HG03025 (cell line): ENCODE measurements around the gene GPSM1.
"Not testable (repeated sequence)": the region's sequence is repeated elsewhere in the genome, so short reads cannot be mapped to it uniquely, and the experiment has no call there.

ENCODE experiments used
- ATAC-seq: cut with Tn5 transposase; IDR thresholded peaks from one replicate; pipeline ENCODE4 v1.9.1; 2021; ENCODE audit warnings: mild to moderate bottlenecking, moderate library complexity; ENCODE audit not compliant: unreplicated experiment, low FRiP score

Gene GPSM1

GRCh38 chr9:136341769-136342168, 14.4 kb downstream of the GPSM1 start:
- ATAC-seq: no peak

GRCh38 chr9:136342181-136343120, 15.1 kb downstream of the GPSM1 start:
- ATAC-seq: no peak

- ATAC-seq: no peak
Measured at GRCh38 chr9:136343121-136343883, 16.0 kb downstream of the GPSM1 start.

- ATAC-seq: no peak
Measured at GRCh38 chr9:136343884-136344269, 16.5 kb downstream of the GPSM1 start.

GRCh38 chr9:136344544-136345280, 17.4 kb downstream of the GPSM1 start:
- no peak for ATAC-seq

GRCh38 chr9:136345281-136346156, 18.2 kb downstream of the GPSM1 start:
- no peak for ATAC-seq

- no peak for ATAC-seq
Measured at GRCh38 chr9:136346157-136346481, 18.8 kb downstream of the GPSM1 start.

- no peak for ATAC-seq
Measured at GRCh38 chr9:136346927-136347465, 19.7 kb downstream of the GPSM1 start.

- ATAC-seq: no peak
Measured at GRCh38 chr9:136347472-136348256, 20.3 kb downstream of the GPSM1 start.

- ATAC-seq: no peak
Measured at GRCh38 chr9:136348691-136349090, 21.4 kb downstream of the GPSM1 start.

- no peak for ATAC-seq
Measured at GRCh38 chr9:136349546-136349945, 22.2 kb downstream of the GPSM1 start.

GRCh38 chr9:136351252-136351800, 24.0 kb downstream of the GPSM1 start:
- no peak for ATAC-seq

GRCh38 chr9:136351868-136352267, 24.5 kb downstream of the GPSM1 start:
- not testable (repeated sequence) for ATAC-seq

GRCh38 chr9:136352682-136353081, 25.3 kb downstream of the GPSM1 start:
- ATAC-seq: no peak

- ATAC-seq: no peak
Measured at GRCh38 chr9:136353088-136353487, 25.7 kb downstream of the GPSM1 start.

- ATAC-seq: no peak
Measured at GRCh38 chr9:136353757-136354488, 26.6 kb downstream of the GPSM1 start.

GRCh38 chr9:136354592-136355085, 27.3 kb downstream of the GPSM1 start:
- ATAC-seq: no peak
